Panc1 (cell line): ENCODE results near the gene PRR36. TPM values are rescaled to one million over a fixed set of nuclear protein-coding genes. Genes with fewer than 3 reads are reported as not detected.

Experiments used
- ATAC-seq: fragments of 200-7000 bp; cut with Tn5 transposase; 2 replicates; pipeline ENCODE4 v1.9.1; 2020; ENCODE audit warnings: mild to moderate bottlenecking, moderate library complexity
- BruUV-seq: library from RNA; stranded (reverse); fragments of 400-500 nt; replicated peaks from 2 replicates; lab custom pipeline; 2021; lab: Mats Ljungman, UMichigan
- CTCF ChIA-PET: fragments of 300-600 bp; sonication (Branson Sonifier 250); formaldehyde crosslinking; loops from one replicate; lab custom pipeline; 2022; ENCODE audit warnings: antibody characterized with exemption; lab: Charles Lee
- POLR2A ChIA-PET: fragments of 300-600 bp; sonication (Branson Sonifier 250); formaldehyde crosslinking; loops from one replicate; lab custom pipeline; 2022; ENCODE audit warnings: antibody characterized with exemption; lab: Charles Lee
- DNase-seq: peaks from one replicate; pipeline ENCODE4 v3.0.0-alpha.2; 2010; ENCODE audit warnings: low read depth, low spot score
- H3K27ac ChIP-seq: 2 replicates; pipeline ENCODE4 v1.5.1; 2011; ENCODE audit warnings: mild to moderate bottlenecking, low read length, inconsistent platforms
- H3K27me3 ChIP-seq: fragments of 200-500 bp; sonication (Bioruptor generic); 2 replicates; pipeline ENCODE4 v1.6.0; 2014; ENCODE audit warnings: low read length, inconsistent platforms; ENCODE audit not compliant: control insufficient read depth, insufficient read depth
- H3K36me3 ChIP-seq: fragments of 200-500 bp; sonication (Bioruptor generic); 2 replicates; pipeline ENCODE4 v1.5.1; 2014; ENCODE audit warnings: inconsistent platforms, mild to moderate bottlenecking, low read length, moderate library complexity; ENCODE audit not compliant: control insufficient read depth, insufficient read depth
- H3K4me1 ChIP-seq: 2 replicates; pipeline ENCODE4 v1.5.1; 2011; ENCODE audit warnings: inconsistent platforms, mild to moderate bottlenecking, low read length, moderate library complexity; ENCODE audit not compliant: control insufficient read depth, insufficient read depth
- H3K4me3 ChIP-seq, 2 experiments: 2 replicates each; pipeline ENCODE4 v1.5.1; 2011 to 2012; ENCODE audit warnings: low read depth in 2 of 2, low read length in 2 of 2, mild to moderate bottlenecking in 2 of 2, inconsistent platforms in 1 of 2, moderate library complexity in 1 of 2
- H3K9me3 ChIP-seq: fragments of 200-500 bp; sonication (Bioruptor generic); 2 replicates; pipeline ENCODE4 v1.5.1; 2014; ENCODE audit warnings: low read depth, mild to moderate bottlenecking, inconsistent platforms, low read length, moderate library complexity; ENCODE audit not compliant: control insufficient read depth, insufficient read depth
- POLR2AphosphoS5 ChIP-seq: IDR thresholded peaks from 2 replicates; pipeline ENCODE4 v1.6.1; 2012; ENCODE audit warnings: mild to moderate bottlenecking, low read depth, low read length, moderate library complexity
- SIN3A ChIP-seq: IDR thresholded peaks from 2 replicates; pipeline ENCODE4 v1.6.1; 2012; ENCODE audit warnings: low read depth, mild to moderate bottlenecking, low read length, moderate library complexity, borderline replicate concordance; ENCODE audit not compliant: insufficient read depth
- TCF7L2 ChIP-seq: IDR thresholded peaks from 2 replicates; pipeline ENCODE4 v1.6.1; 2011; ENCODE audit warnings: mild to moderate bottlenecking, low read depth, low read length, inconsistent platforms
- in situ Hi-C: cut with HindIII; loops from 2 replicates; pipeline ENCODE4 v1.10.0; 2016; ENCODE audit warnings: low sequenced_read_pairs, low pct_unique_long_range_greater_than_20kb
- intact Hi-C: fragments of 100-400 bp; cut with micrococcal nuclease; formaldehyde crosslinking; loops from one replicate; pipeline ENCODE4 v1.10.0; 2022; ENCODE audit not compliant: unreplicated experiment
- total RNA-seq: library from RNA; stranded (reverse); gene quantifications from one replicate; pipeline ENCODE4 v1.2.1, GENCODE V29; 2021; ENCODE audit not compliant: unreplicated experiment
- TF ChIP-seq, protein P1 (sequence below): fragments of 450-650 bp; IDR thresholded peaks from 2 replicates; pipeline ENCODE4 v1.5.1; 2017; ENCODE audit warnings: mild to moderate bottlenecking
- TF ChIP-seq, protein P2 (sequence below), 2 experiments: IDR thresholded peaks; 2 replicates each; pipeline ENCODE4 v1.6.1; 2011 to 2012; ENCODE audit warnings: low read depth in 2 of 2, control low read depth in 1 of 2, low read length in 1 of 2, mild to moderate bottlenecking in 1 of 2, moderate library complexity in 1 of 2; ENCODE audit not compliant: insufficient read depth in 1 of 2

PRR36 gene
- total RNA-seq, 1 experiment from 2014 or later: 3.7 TPM

DNA sequence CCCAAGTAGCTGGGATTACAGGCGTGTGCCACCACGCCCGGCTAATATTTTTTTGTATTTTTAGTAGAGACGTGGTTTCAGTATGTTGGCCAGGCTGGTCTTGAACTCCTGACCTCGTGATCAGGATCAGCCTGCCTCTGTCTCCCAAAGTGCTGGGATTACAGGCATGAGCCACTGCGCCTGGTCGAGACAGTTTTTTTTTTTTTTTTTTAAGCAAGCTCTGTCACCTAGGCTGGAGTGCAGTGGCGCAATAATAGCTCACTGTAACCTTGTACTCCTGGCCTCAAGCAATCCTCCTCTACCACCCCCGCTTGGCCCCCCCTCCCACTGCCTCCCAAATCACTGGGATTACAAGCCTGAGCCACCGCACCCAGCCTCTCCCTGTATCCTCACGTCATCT, 23.1 kb upstream of the PRR36 start:
- in situ Hi-C loops: no loop called here
- ATAC-seq: no peak
- no peaks in the 10 kb centered on the region for H3K36me3 ChIP-seq

DNA sequence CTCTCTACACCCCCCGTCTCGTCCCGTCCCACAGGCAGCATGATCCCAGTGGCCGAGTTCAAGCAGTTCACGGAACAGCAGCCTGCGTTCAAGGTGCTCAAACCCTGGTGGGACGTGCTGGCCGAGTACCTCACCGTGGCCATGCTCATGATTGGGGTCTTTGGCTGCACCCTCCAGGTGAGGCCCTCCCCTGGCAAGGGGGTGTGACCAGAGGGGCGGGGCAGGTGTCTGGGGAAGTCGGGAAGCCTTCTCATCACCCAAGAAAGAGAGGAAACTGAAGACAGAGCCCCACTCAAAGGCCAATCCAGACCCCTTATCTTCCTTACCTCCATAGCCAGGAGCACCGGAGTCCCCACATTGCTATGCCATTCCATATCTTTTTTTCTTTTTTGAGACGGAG, 21.4 kb upstream of the PRR36 start:
- no peaks in the 10 kb centered on the region for H3K36me3 ChIP-seq
- intact Hi-C loops: no loop called here

More for the DNA sequence above, 23.1 kb upstream of the PRR36 start:
- Histone ChIP-seq H3K9me3 (no peaks in the 10 kb centered on the region), H3K27ac (no peak overlapping the region), H3K27me3 (no peaks in the 10 kb centered on the region), H3K4me3 (no peak overlapping the region), H3K4me1 (no peaks in the 10 kb centered on the region; the same call in 1 of the 2 replicates)
- ChIA-PET POLR2A (no interaction called here), CTCF (interaction anchor here (0.6 kb wide), 1 partner anchor 286 kb away, joined by 10 read pairs; no protein-coding TSS in a partner anchor)
- no peak for DNase-seq
- TF ChIP-seq, protein P1, sequence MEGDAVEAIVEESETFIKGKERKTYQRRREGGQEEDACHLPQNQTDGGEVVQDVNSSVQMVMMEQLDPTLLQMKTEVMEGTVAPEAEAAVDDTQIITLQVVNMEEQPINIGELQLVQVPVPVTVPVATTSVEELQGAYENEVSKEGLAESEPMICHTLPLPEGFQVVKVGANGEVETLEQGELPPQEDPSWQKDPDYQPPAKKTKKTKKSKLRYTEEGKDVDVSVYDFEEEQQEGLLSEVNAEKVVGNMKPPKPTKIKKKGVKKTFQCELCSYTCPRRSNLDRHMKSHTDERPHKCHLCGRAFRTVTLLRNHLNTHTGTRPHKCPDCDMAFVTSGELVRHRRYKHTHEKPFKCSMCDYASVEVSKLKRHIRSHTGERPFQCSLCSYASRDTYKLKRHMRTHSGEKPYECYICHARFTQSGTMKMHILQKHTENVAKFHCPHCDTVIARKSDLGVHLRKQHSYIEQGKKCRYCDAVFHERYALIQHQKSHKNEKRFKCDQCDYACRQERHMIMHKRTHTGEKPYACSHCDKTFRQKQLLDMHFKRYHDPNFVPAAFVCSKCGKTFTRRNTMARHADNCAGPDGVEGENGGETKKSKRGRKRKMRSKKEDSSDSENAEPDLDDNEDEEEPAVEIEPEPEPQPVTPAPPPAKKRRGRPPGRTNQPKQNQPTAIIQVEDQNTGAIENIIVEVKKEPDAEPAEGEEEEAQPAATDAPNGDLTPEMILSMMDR: no peak
- no TSS peak for BruUV-seq
- intact Hi-C loops: no loop called here

DNA sequence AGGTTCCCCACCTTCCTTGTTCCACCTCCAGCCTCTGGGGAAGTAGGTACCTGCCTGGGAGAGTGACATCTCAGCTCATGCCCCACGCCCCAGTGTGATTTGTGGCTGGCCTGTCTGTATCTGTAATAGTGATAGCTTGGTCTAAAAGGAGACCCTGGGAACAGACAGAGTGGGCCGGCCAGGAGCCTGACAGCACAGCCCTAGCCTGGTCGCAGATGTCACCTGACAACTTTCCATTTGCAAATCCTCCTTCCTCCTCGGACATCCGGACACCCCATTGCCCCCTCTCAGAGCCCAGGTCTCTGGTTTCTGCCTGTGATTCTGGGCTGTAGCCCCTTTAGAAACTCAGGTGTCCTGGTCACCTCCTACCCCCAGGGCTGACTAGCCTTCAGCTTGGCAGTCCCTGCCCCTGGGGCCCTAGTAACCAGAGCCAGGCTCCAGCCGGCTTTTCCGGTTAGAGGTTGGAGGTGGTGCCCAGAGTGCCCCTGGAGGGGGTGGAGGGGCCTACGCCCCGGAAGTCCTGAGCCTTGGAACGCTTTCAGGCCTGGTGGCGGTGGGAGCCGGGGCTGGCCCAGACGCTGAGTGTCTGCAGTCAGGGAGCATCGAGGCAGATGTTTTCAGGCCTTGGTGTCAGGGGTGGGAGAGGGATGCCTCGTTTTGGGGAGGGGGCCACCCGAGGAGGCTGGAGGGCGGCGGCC, 20.6 kb upstream of the PRR36 start:
- no TSS peak for BruUV-seq
- intact Hi-C loops: no loop called here

More for the DNA sequence above, 21.4 kb upstream of the PRR36 start:
- POLR2A ChIA-PET: no interaction called here
- no peak for TF ChIP-seq TCF7L2
- TF ChIP-seq, protein P2, sequence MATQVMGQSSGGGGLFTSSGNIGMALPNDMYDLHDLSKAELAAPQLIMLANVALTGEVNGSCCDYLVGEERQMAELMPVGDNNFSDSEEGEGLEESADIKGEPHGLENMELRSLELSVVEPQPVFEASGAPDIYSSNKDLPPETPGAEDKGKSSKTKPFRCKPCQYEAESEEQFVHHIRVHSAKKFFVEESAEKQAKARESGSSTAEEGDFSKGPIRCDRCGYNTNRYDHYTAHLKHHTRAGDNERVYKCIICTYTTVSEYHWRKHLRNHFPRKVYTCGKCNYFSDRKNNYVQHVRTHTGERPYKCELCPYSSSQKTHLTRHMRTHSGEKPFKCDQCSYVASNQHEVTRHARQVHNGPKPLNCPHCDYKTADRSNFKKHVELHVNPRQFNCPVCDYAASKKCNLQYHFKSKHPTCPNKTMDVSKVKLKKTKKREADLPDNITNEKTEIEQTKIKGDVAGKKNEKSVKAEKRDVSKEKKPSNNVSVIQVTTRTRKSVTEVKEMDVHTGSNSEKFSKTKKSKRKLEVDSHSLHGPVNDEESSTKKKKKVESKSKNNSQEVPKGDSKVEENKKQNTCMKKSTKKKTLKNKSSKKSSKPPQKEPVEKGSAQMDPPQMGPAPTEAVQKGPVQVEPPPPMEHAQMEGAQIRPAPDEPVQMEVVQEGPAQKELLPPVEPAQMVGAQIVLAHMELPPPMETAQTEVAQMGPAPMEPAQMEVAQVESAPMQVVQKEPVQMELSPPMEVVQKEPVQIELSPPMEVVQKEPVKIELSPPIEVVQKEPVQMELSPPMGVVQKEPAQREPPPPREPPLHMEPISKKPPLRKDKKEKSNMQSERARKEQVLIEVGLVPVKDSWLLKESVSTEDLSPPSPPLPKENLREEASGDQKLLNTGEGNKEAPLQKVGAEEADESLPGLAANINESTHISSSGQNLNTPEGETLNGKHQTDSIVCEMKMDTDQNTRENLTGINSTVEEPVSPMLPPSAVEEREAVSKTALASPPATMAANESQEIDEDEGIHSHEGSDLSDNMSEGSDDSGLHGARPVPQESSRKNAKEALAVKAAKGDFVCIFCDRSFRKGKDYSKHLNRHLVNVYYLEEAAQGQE (IDR thresholded peaks at IDR 0.05; ENCODE audit: insufficient read depth in 1 of 2, low read depth in 2 of 2, low read length in 1 of 2): no peak
- no peak overlapping the region for H3K27ac ChIP-seq
- CTCF ChIA-PET: no interaction called here
- ATAC-seq (no peak), DNase-seq (no peak)
- no TSS peak for BruUV-seq
- H3K9me3 ChIP-seq: no peaks in the 10 kb centered on the region
- no peak overlapping the region for H3K4me3 ChIP-seq
- in situ Hi-C loops: no loop called here
- H3K4me1 ChIP-seq: no peaks in the 10 kb centered on the region; the same call in 1 of the 2 replicates
- no peaks in the 10 kb centered on the region for H3K27me3 ChIP-seq

More for the DNA sequence above, 20.6 kb upstream of the PRR36 start:
- in situ Hi-C loops: no loop called here
- no peak; the same call in 1 of the 2 replicates for ATAC-seq
- no peak for DNase-seq
- Histone ChIP-seq H3K4me1 (no peaks in the 10 kb centered on the region; the same call in 1 of the 2 replicates), H3K4me3 (no peak overlapping the region), H3K27me3 (no peaks in the 10 kb centered on the region), H3K36me3 (no peaks in the 10 kb centered on the region), H3K9me3 (no peaks in the 10 kb centered on the region), H3K27ac (no peak overlapping the region)
- ChIA-PET CTCF (no interaction called here), POLR2A (interaction anchor here (0.6 kb wide), 2 partner anchors 11 to 42 kb away, joined by 3 to 5 read pairs; no protein-coding TSS in a partner anchor)
- TF ChIP-seq TCF7L2 (no peak), POLR2AphosphoS5 (no peak), SIN3A (no peak)
- TF ChIP-seq, protein P2 (IDR thresholded peaks at IDR 0.05; ENCODE audit: insufficient read depth in 1 of 2, low read depth in 2 of 2, low read length in 1 of 2): no peak
- TF ChIP-seq, protein P1: no peak
